LoVo (cell line): Measurements from ENCODE around the gene PHGDH.
"Not testable (repeated sequence)": the region's sequence is repeated elsewhere in the genome, so short reads cannot be mapped to it uniquely, and the experiment has no call there.

ENCODE experiments used
- DNase-seq: peaks from one replicate; pipeline ENCODE4 v3.0.0-alpha.2; 2016; ENCODE audit warnings: low spot score

The PHGDH gene

GRCh38 chr1:119711804-119712341, at the start of gene PHGDH:
TSS of gene PHGDH (plus strand) at chr1:119711934. CDS start at chr1:119712023, 89 bp downstream.
- peak; percentile 90 for DNase-seq

GRCh38 chr1:119662034-119662437, 49.7 kb upstream of the PHGDH start:
- no peak for DNase-seq

GRCh38 chr1:119664067-119664466, 47.7 kb upstream of the PHGDH start:
- no peak for DNase-seq

- DNase-seq, result no peak
Measured at GRCh38 chr1:119667173-119667572, 44.6 kb upstream of the PHGDH start.

GRCh38 chr1:119670898-119671297, 40.8 kb upstream of the PHGDH start:
- DNase-seq, result no peak

- no peak for DNase-seq
Measured at GRCh38 chr1:119673171-119673940, 38.4 kb upstream of the PHGDH start.

GRCh38 chr1:119674111-119674526, 37.6 kb upstream of the PHGDH start:
- DNase-seq, result no peak

- DNase-seq, result peak; percentile 79
Measured at GRCh38 chr1:119674835-119675289, 36.9 kb upstream of the PHGDH start.

GRCh38 chr1:119675349-119676345, 36.1 kb upstream of the PHGDH start:
- DNase-seq, result peak; percentile 77

GRCh38 chr1:119676571-119677206, 35.0 kb upstream of the PHGDH start:
- no peak for DNase-seq

- no peak for DNase-seq
Measured at GRCh38 chr1:119679223-119679622, 32.5 kb upstream of the PHGDH start.

GRCh38 chr1:119680193-119680592, 31.5 kb upstream of the PHGDH start:
- DNase-seq, result no peak

GRCh38 chr1:119680723-119681122, 31.0 kb upstream of the PHGDH start:
- DNase-seq, result no peak

GRCh38 chr1:119681560-119681959, 30.2 kb upstream of the PHGDH start:
- no peak for DNase-seq

- DNase-seq, result no peak
Measured at GRCh38 chr1:119682141-119682540, 29.6 kb upstream of the PHGDH start.

- DNase-seq, result no peak
Measured at GRCh38 chr1:119683893-119684292, 27.8 kb upstream of the PHGDH start.

- DNase-seq, result peak; percentile 19
Measured at GRCh38 chr1:119686661-119687060, 25.1 kb upstream of the PHGDH start.

- no peak for DNase-seq
Measured at GRCh38 chr1:119687434-119688079, 24.2 kb upstream of the PHGDH start.

- no peak for DNase-seq
Measured at GRCh38 chr1:119688810-119689209, 22.9 kb upstream of the PHGDH start.

- DNase-seq, result no peak
Measured at GRCh38 chr1:119689511-119689910, 22.2 kb upstream of the PHGDH start.

- not testable (repeated sequence) for DNase-seq
Measured at GRCh38 chr1:119696863-119697262, 14.9 kb upstream of the PHGDH start.
